Lung (tissue), 12 donors: Measurements from ENCODE around the gene S1PR3. TPM values are rescaled to one million over a fixed set of nuclear protein-coding genes. Genes with fewer than 3 reads are reported as not detected.
A peak's percentile ranks its signal among the peaks of the same experiment; 100 is the strongest.

Source experiments
- ATAC-seq: fragments of 200-7000 bp; cut with Tn5 transposase; one replicate; pipeline ENCODE4 v1.9.1; 2020; ENCODE audit warnings: moderate number of reproducible peaks; ENCODE audit not compliant: insufficient read depth, low FRiP score
- DNase-seq, 3 donors: peaks; one replicate each; pipeline ENCODE4 v3.0.0-alpha.2; 2013 to 2017
- H3K27ac ChIP-seq, 2 donors: one replicate each; pipeline ENCODE4 v1.5.1; 2013; ENCODE audit warnings: mild to moderate bottlenecking in 2 of 2, moderate library complexity in 2 of 2, control low read depth in 1 of 2, inconsistent platforms in 1 of 2, low read depth in 1 of 2, low read length in 1 of 2
- H3K27me3 ChIP-seq, 3 donors: one replicate each; pipeline ENCODE4 v1.5.1; 2013; ENCODE audit warnings: low read length in 2 of 3; ENCODE audit not compliant: control insufficient read depth in 3 of 3, insufficient read depth in 3 of 3
- H3K36me3 ChIP-seq, 4 donors: one replicate each; pipeline ENCODE4 v1.5.1; 2013; ENCODE audit warnings: low read length in 4 of 4, mild to moderate bottlenecking in 1 of 4, moderate library complexity in 1 of 4; ENCODE audit not compliant: control insufficient read depth in 4 of 4, insufficient read depth in 4 of 4
- H3K4me1 ChIP-seq, 5 donors: one replicate each; pipeline ENCODE4 v1.5.1; 2013; ENCODE audit warnings: low read length in 5 of 5, mild to moderate bottlenecking in 2 of 5, moderate library complexity in 1 of 5; ENCODE audit not compliant: control insufficient read depth in 5 of 5, insufficient read depth in 5 of 5
- H3K4me3 ChIP-seq: one replicate; pipeline ENCODE4 v1.5.1; 2013; ENCODE audit warnings: mild to moderate bottlenecking, control low read depth, moderate library complexity
- H3K9ac ChIP-seq, 2 donors: one replicate each; pipeline ENCODE4 v1.5.1; 2013; ENCODE audit warnings: low read length in 2 of 2, control low read depth in 1 of 2; ENCODE audit not compliant: insufficient read depth in 1 of 2
- H3K9me3 ChIP-seq, 4 donors: one replicate each; pipeline ENCODE4 v1.5.1; 2013; ENCODE audit warnings: low read length in 3 of 4, mild to moderate bottlenecking in 1 of 4, moderate library complexity in 1 of 4; ENCODE audit not compliant: control insufficient read depth in 4 of 4, insufficient read depth in 3 of 4
- CTCF ChIP-seq: IDR thresholded peaks from 2 replicates; pipeline ENCODE4 v1.5.1; 2012; ENCODE audit warnings: mild to moderate bottlenecking; ENCODE audit errors: control extremely low read depth, extremely low read depth
- WGBS, 2 donors: extraction: QIAGEN DNeasy Blood & Tissue Kit; methylation state at CpG; one replicate each; pipeline ENCODE4 v1.1.7; 2013; 5-methylcytosine and 5-hydroxymethylcytosine counted together
- polyA plus RNA-seq, 2 donors: library from polyadenylated mRNA; stranded (reverse); fragments of 200-250 nt; gene quantifications; one replicate each; pipeline ENCODE4 v1.2.1, GENCODE V29; 2013
- total RNA-seq, 2 donors: library from RNA; depleted of rRNA in 1 of 2; stranded (reverse); fragments of >200 nt in 1 of 2; gene quantifications; one replicate each; pipeline ENCODE4 v1.2.1, GENCODE V29; 2014 to 2021
- donor health status: control.
- donor health status: control.
- donor health status: Bipolar disorder and iron deficiency.
- donor health status: healthy.
- donor health status: DM: yes; HTN: yes; CAD: no.

S1PR3 gene
- total and polyA plus RNA-seq, 4 donors: 2.8 to 38.7 (median 14.3) TPM

GRCh38 chr9:88973281-88974045 is 17.8 kb upstream of the S1PR3 start:
- 90 to 92% methylated on average over 12 of the region's 12 CpGs for WGBS, 2 donors
- Histone ChIP-seq H3K9ac (no peak overlapping the region), H3K27ac (no peak overlapping the region), H3K4me1 (peaks cover 0 to 15% (median 3%) of the 10 kb centered on the region in 5 donors), H3K36me3 (peaks cover 0 to 3% (median 0%) of the 10 kb centered on the region in 4 donors), H3K9me3 (peaks cover 0 to 3% (median 1%) of the 10 kb centered on the region in 4 donors), H3K27me3 (no peaks in the 10 kb centered on the region), H3K4me3 (no peak overlapping the region)
- ATAC-seq (no peak), DNase-seq (peak in 1 of 3 donors; percentile 12)
- no peak for TF ChIP-seq CTCF

GRCh38 chr9:88974641-88975040 is 16.6 kb upstream of the S1PR3 start:
- no peak overlapping the region for H3K4me3 ChIP-seq
- H3K9ac ChIP-seq: no peak overlapping the region
- no peaks in the 10 kb centered on the region for H3K27me3 ChIP-seq
- H3K9me3 ChIP-seq: peaks cover 0 to 3% (median 1%) of the 10 kb centered on the region in 4 donors
- H3K27ac ChIP-seq: no peak overlapping the region
- peaks cover 0 to 15% (median 3%) of the 10 kb centered on the region in 5 donors for H3K4me1 ChIP-seq
- peaks cover 0 to 3% (median 0%) of the 10 kb centered on the region in 4 donors for H3K36me3 ChIP-seq
- TF ChIP-seq CTCF: no peak
- WGBS, 2 donors: 83 to 86% methylated on average over 7 of the region's 7 CpGs
- ATAC-seq (no peak), DNase-seq (peak in 1 of 3 donors; percentile 9)

GRCh38 chr9:88975966-88976889 is 15.0 kb upstream of the S1PR3 start:
- TF ChIP-seq CTCF: no peak
- H3K4me3 ChIP-seq: no peak overlapping the region
- DNase-seq (peak in 2 of 3 donors; percentile 68 to 77), ATAC-seq (no peak)
- peaks cover 0 to 15% (median 3%) of the 10 kb centered on the region in 5 donors for H3K4me1 ChIP-seq
- H3K27ac ChIP-seq: no peak overlapping the region
- no peaks in the 10 kb centered on the region for H3K27me3 ChIP-seq
- 65 to 69% methylated on average over 8 of the region's 8 CpGs for WGBS, 2 donors
- H3K36me3 ChIP-seq: peaks cover 0 to 3% (median 0%) of the 10 kb centered on the region in 4 donors
- H3K9me3 ChIP-seq: peaks cover 0 to 3% (median 2%) of the 10 kb centered on the region in 4 donors
- H3K9ac ChIP-seq: no peak overlapping the region
